PC-3 (cell line): ENCODE measurements around the gene SH3PXD2B.

Experiments
- EZH2 ChIP-seq: fragments of 300-600 bp; sonication (generic); IDR thresholded peaks from one replicate; pipeline ENCODE4 v1.6.1; 2017; ENCODE audit warnings: antibody characterized with exemption, mild to moderate bottlenecking, low read length; ENCODE audit not compliant: unreplicated experiment
- TF ChIP-seq, protein P1 (sequence below): fragments of 300-600 bp; sonication (generic); conservative IDR thresholded peaks from 2 replicates; pipeline ENCODE4 v1.5.1; 2017; ENCODE audit warnings: antibody characterized with exemption, low read depth, mild to moderate bottlenecking, low read length

- TF ChIP-seq, protein P1, sequence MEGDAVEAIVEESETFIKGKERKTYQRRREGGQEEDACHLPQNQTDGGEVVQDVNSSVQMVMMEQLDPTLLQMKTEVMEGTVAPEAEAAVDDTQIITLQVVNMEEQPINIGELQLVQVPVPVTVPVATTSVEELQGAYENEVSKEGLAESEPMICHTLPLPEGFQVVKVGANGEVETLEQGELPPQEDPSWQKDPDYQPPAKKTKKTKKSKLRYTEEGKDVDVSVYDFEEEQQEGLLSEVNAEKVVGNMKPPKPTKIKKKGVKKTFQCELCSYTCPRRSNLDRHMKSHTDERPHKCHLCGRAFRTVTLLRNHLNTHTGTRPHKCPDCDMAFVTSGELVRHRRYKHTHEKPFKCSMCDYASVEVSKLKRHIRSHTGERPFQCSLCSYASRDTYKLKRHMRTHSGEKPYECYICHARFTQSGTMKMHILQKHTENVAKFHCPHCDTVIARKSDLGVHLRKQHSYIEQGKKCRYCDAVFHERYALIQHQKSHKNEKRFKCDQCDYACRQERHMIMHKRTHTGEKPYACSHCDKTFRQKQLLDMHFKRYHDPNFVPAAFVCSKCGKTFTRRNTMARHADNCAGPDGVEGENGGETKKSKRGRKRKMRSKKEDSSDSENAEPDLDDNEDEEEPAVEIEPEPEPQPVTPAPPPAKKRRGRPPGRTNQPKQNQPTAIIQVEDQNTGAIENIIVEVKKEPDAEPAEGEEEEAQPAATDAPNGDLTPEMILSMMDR = no peak
- TF ChIP-seq EZH2 = no peak
These were observed 51.7 kb downstream of the SH3PXD2B start for GRCh38 chr5:172402531-172403188.
